Measurements from ENCODE around the gene UBE2R2. TPM values are rescaled to one million over a fixed set of nuclear protein-coding genes. Genes with fewer than 3 reads are reported as not detected.
A peak's percentile ranks its signal among the peaks of the same experiment; 100 is the strongest.

Gene UBE2R2
- total RNA-seq, 3 donors from 2014 or later: 21.2 to 35.0 (median 22.6) TPM

GRCh38 chr9:33921967-33922895 is 105.3 kb downstream of the UBE2R2 start:
- H3K4me1 ChIP-seq: no peaks in the 10 kb centered on the region
- intact Hi-C loops (cut with DNase I; ENCODE audit: low total_unique reads): no loop called here
- TF ChIP-seq POLR2A (IDR thresholded peaks at IDR 0.05): no peak
- peak in 2 of 3 donors; percentile 26 to 41 for TF ChIP-seq CTCF (IDR thresholded peaks at IDR 0.05)
- TF ChIP-seq POLR2AphosphoS5 (IDR thresholded peaks at IDR 0.05): no peak
- no peak overlapping the region for H3K4me3 ChIP-seq
- no peaks in the 10 kb centered on the region for H3K36me3 ChIP-seq
- no peaks in the 10 kb centered on the region for H3K27me3 ChIP-seq
- no peaks in the 10 kb centered on the region for H3K9me3 ChIP-seq
- no peak overlapping the region for H3K27ac ChIP-seq
- no peak for DNase-seq (ENCODE audit: low spot score in 2 of 2)

GRCh38 chr9:33923079-33923478 is 106.1 kb downstream of the UBE2R2 start:
- TF ChIP-seq POLR2A (IDR thresholded peaks at IDR 0.05): no peak
- no peak for TF ChIP-seq CTCF (IDR thresholded peaks at IDR 0.05)
- no peak for TF ChIP-seq POLR2AphosphoS5 (IDR thresholded peaks at IDR 0.05)
- Histone ChIP-seq H3K27ac (no peak overlapping the region), H3K9me3 (no peaks in the 10 kb centered on the region), H3K4me1 (no peaks in the 10 kb centered on the region), H3K4me3 (no peak overlapping the region), H3K36me3 (no peaks in the 10 kb centered on the region), H3K27me3 (no peaks in the 10 kb centered on the region)
- no peak for DNase-seq (ENCODE audit: low spot score in 2 of 2)
- intact Hi-C loops (cut with DNase I; ENCODE audit: low total_unique reads): no loop called here

- no peaks in the 10 kb centered on the region for H3K4me1 ChIP-seq
- H3K9me3 ChIP-seq: no peaks in the 10 kb centered on the region
- peak in 1 of 2 donors; percentile 59 for DNase-seq (ENCODE audit: low spot score in 2 of 2)
- intact Hi-C loops (cut with DNase I; ENCODE audit: low total_unique reads): no loop called here
- peak overlapping the region in 1 of 2 donors; percentile 27 for H3K27ac ChIP-seq
- no peak for TF ChIP-seq POLR2AphosphoS5 (IDR thresholded peaks at IDR 0.05)
- TF ChIP-seq CTCF (IDR thresholded peaks at IDR 0.05): no peak
- TF ChIP-seq POLR2A (IDR thresholded peaks at IDR 0.05): no peak
- no peaks in the 10 kb centered on the region for H3K27me3 ChIP-seq
- H3K4me3 ChIP-seq: no peak overlapping the region
- H3K36me3 ChIP-seq: no peaks in the 10 kb centered on the region
Observed at GRCh38 chr9:33923998-33924701, 107.2 kb downstream of the UBE2R2 start.

GRCh38 chr9:33924978-33925797 is 108.2 kb downstream of the UBE2R2 start:
- Histone ChIP-seq H3K4me1 (no peaks in the 10 kb centered on the region), H3K9me3 (no peaks in the 10 kb centered on the region), H3K27ac (peak overlapping the region in 1 of 2 donors; percentile 14), H3K27me3 (no peaks in the 10 kb centered on the region), H3K36me3 (no peaks in the 10 kb centered on the region), H3K4me3 (no peak overlapping the region)
- TF ChIP-seq CTCF (IDR thresholded peaks at IDR 0.05) (peak in 1 of 3 donors; percentile 50), POLR2AphosphoS5 (IDR thresholded peaks at IDR 0.05) (no peak), POLR2A (IDR thresholded peaks at IDR 0.05) (no peak)
- DNase-seq (ENCODE audit: low spot score in 2 of 2): no peak
- intact Hi-C loops (cut with DNase I; ENCODE audit: low total_unique reads): no loop called here

Measured in breast epithelium (tissue), 4 donors.